ENCODE data around the gene C1QTNF2.

The C1QTNF2 gene

DNA sequence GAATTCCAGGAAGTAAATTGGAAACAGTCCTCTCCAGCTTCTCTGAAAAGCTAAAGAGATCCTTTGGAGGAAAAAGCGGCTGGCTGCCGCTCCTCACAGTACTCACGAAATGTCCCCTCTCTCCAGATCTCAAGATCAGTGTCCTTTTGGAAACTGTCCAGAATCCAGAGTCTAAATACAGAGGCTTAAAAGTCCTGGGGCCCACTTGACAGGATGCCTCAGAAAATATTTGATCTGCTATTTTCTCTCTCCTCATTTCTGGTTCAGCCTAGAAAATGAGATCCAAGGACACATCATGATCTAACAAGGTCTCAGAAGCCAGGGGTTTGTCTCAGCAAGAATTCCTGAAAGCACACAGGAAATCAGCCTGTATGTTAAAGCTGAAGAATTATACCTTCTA, 7.2 kb downstream of the C1QTNF2 start:
- Mint-ChIP-seq H3K4me1 (ENCODE audit: low read depth) (peaks cover 5% of the 10 kb centered on the region), H3K9me3 (no peaks in the 10 kb centered on the region), H3K27me3 (peaks cover 2% of the 10 kb centered on the region), H3K4me3 (no peak overlapping the region), H3K36me3 (ENCODE audit: low read depth) (no peaks in the 10 kb centered on the region), H3K27ac (no peak overlapping the region)
- intact Hi-C loops (cut with micrococcal nuclease) = no loop called here

DNA sequence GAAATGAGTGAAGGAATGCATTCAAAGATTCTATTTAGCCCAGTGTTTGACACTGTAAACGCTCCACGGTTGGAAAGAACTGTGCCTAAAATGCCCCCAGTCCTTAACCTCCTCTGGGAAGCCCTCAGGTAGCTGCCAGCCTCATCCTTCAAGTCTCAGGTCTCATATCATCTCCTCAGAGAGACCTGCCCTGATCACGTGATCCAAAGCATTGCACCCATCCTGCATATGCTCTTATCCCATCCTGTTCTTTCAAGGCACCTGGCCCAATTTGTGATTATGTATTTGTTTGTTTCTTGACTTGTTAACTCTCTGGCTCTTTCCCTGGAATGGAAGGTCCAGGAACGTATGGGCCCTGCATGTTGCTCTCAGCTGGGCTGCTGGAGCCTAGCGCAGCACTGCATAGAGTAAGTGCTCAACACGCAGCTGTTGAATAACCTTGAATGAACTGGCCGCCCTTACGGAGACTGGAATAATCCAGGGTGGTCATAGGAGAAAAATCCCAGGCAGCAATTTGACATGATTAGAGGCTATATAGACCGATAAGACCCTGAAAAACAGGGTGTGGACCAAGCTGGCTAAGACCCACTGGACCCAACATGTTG, 8.7 kb downstream of the C1QTNF2 start:
- Mint-ChIP-seq H3K27me3 (peaks cover 2% of the 10 kb centered on the region), H3K9me3 (no peaks in the 10 kb centered on the region), H3K27ac (no peak overlapping the region)

DNA sequence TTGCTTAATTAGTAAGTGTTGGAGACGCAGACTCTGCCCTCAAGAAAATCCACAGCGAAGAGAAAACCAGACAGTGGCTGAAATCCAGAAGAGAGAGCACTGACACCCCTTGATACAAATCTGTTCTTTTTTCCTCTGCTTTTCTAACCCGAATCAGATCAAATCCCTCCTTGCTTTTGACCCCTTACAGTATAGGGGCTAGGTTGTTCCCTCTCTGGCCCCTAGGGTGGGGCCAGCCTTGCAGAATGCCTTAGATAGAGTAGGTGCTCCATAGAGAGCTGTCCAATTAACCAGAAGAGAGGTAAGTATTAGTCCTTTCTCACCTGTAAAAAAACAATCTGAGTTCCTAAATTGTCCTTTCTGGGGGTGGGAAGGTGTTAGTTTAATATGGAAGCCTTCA, 10.1 kb downstream of the C1QTNF2 start:
- H3K9me3 Mint-ChIP-seq = no peaks in the 10 kb centered on the region
- H3K27me3 Mint-ChIP-seq = peaks cover 2% of the 10 kb centered on the region
- H3K4me3 Mint-ChIP-seq = no peak overlapping the region
- no peaks in the 10 kb centered on the region for H3K36me3 Mint-ChIP-seq (ENCODE audit: low read depth)
- H3K27ac Mint-ChIP-seq = no peak overlapping the region
- H3K4me1 Mint-ChIP-seq (ENCODE audit: low read depth) = peaks cover 5% of the 10 kb centered on the region
- intact Hi-C loops (cut with micrococcal nuclease) = no loop called here

More for the DNA sequence above, 8.7 kb downstream of the C1QTNF2 start:
- Mint-ChIP-seq H3K4me3 (no peak overlapping the region), H3K4me1 (ENCODE audit: low read depth) (peaks cover 5% of the 10 kb centered on the region), H3K36me3 (ENCODE audit: low read depth) (no peaks in the 10 kb centered on the region)
- intact Hi-C loops (cut with micrococcal nuclease) = no loop called here

DNA sequence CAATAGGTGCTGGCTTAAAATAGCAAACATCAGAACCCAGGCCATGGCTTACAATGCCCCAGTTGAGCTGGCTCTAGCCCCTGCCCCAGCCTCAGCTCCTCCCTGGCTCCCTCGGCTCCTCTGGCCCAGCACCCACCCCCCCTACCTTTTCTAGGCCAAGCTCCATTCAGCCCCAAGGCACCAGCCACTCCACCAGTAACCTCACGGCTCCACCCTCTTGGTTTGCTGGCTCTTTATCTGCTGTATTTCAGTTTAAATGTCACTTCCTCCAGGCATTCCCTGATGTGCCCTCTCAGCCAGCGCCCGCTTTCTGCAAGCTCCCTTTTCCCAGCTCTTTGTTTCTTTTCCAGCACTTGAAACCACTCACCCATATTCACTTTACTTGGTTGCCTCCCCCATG, 10.6 kb downstream of the C1QTNF2 start:
- H3K4me3 Mint-ChIP-seq = no peak overlapping the region
- peaks cover 5% of the 10 kb centered on the region for H3K4me1 Mint-ChIP-seq (ENCODE audit: low read depth)
- no peaks in the 10 kb centered on the region for H3K9me3 Mint-ChIP-seq
- no peak overlapping the region for H3K27ac Mint-ChIP-seq
- peaks cover 2% of the 10 kb centered on the region for H3K27me3 Mint-ChIP-seq
- intact Hi-C loops (cut with micrococcal nuclease) = no loop called here
- H3K36me3 Mint-ChIP-seq (ENCODE audit: low read depth) = no peaks in the 10 kb centered on the region

DNA sequence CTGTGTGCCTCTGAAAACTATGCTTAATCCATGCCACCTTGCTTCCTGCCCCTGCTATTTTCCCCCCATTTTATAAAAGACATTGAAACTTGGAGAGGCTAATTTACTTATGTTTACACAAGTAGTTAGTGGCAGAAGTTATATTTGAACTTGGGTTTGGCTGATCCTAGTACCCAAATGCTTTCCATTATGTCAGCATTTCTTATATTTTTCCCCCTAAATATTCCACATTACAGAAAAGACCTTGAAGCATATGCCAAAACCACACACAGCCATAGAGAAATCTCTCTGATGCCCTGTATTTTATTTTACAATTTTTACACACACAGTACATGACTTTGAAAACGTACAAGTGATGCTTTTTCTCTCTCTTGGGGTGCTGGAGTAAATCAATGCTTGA, 11.2 kb downstream of the C1QTNF2 start:
- H3K4me3 Mint-ChIP-seq = no peak overlapping the region
- H3K4me1 Mint-ChIP-seq (ENCODE audit: low read depth) = peaks cover 5% of the 10 kb centered on the region
- no peaks in the 10 kb centered on the region for H3K36me3 Mint-ChIP-seq (ENCODE audit: low read depth)
- H3K27me3 Mint-ChIP-seq = peaks cover 2% of the 10 kb centered on the region
- intact Hi-C loops (cut with micrococcal nuclease) = no loop called here
- no peaks in the 10 kb centered on the region for H3K9me3 Mint-ChIP-seq
- H3K27ac Mint-ChIP-seq = no peak overlapping the region

DNA sequence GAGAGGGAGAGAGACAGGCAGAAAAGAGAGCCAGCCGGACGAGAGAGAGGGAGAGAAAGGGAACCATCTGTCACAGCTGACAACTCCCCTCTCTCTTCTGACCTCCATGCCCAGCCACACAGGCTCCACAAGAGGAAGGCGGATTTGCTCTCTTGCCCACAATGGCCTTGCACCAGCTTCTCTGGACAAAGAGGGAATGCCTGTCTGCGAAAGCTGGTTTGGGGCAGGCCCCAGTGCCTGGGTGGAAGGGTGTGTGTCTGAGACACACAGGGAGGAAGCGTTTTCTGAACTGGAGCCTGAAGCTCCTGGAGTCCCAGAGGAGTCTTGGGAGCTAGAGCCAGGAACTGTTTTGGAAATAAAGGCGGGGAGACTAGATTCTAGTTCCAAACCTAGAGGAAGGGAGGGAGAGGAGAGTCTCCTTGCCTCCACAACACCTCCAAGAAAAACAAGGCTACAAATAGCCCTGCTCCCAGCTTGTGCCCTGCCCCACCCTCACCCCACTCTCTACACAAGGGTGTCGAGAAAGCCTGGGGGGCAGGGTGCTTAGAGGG, 12.5 kb downstream of the C1QTNF2 start:
- no peaks in the 10 kb centered on the region for H3K36me3 Mint-ChIP-seq (ENCODE audit: low read depth)
- intact Hi-C loops (cut with micrococcal nuclease) = no loop called here
- peaks cover 2% of the 10 kb centered on the region for H3K27me3 Mint-ChIP-seq
- peaks cover 5% of the 10 kb centered on the region for H3K4me1 Mint-ChIP-seq (ENCODE audit: low read depth)
- no peak overlapping the region for H3K4me3 Mint-ChIP-seq
- H3K9me3 Mint-ChIP-seq = no peaks in the 10 kb centered on the region
- no peak overlapping the region for H3K27ac Mint-ChIP-seq

DNA sequence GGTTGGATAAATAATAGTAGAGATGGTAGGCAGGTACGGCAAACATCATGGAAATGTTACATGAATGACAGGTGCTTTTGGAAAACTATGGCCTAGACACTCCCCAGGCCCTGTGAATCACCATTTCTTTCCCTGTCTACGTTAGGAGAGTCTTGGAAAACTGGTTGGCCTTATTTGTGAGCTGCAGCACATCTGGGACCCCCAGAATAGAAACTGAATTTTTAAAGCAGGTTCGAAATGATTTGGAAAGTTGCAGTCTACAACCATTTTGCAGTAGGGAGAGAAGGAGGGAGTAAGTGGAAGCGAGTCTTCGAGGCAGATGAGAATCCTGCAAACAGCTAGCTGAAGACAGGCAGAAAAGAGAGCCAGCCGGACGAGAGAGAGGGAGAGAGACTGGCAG, 13.0 kb downstream of the C1QTNF2 start:
- Mint-ChIP-seq H3K27ac (no peak overlapping the region), H3K36me3 (ENCODE audit: low read depth) (no peaks in the 10 kb centered on the region), H3K9me3 (no peaks in the 10 kb centered on the region), H3K4me3 (no peak overlapping the region), H3K4me1 (ENCODE audit: low read depth) (peaks cover 6% of the 10 kb centered on the region), H3K27me3 (peaks cover 2% of the 10 kb centered on the region)
- intact Hi-C loops (cut with micrococcal nuclease) = no loop called here

DNA sequence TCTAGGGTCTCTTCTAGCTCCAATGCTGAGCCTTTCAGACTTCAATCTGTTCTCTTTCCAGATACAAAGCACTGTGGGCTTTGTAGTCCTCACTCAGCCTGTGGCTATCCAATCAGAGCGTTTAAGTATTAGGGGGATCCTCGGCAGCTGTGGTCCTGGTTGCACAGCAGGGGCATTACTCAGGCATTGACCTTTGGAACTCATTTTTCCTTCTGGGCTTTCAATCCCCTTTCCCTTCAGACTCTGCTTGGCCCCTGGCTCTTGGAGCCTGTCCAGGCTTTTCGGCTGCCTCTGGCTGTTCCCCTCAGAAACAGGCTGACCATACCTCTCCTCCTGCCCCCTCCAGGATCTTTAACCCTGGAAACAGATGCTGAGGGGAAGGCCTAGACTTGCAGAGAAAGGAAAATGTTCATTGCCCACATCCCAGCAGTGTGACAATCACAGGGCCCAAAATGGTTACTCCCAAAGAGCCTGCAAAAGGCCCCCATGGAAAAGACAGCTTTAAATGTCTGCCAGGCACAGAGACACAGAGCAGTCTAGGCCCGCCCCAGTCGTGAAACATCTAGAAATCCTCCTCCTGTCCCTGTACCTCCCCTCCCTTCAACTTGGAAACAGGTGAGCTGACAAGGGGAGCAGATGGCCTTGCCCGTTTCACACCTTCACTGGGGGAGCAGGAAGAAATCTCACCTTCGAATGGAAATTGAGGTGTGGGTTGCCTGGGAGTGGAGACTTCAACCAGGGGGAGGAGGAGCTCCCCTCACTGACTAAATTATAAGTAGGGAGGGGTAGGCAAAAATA, 13.7 kb downstream of the C1QTNF2 start:
- intact Hi-C loops (cut with micrococcal nuclease) = no loop called here
- peaks cover under 1% of the 10 kb centered on the region for H3K27me3 Mint-ChIP-seq
- peaks cover 10% of the 10 kb centered on the region for H3K4me1 Mint-ChIP-seq (ENCODE audit: low read depth)
- H3K27ac Mint-ChIP-seq = no peak overlapping the region
- H3K36me3 Mint-ChIP-seq (ENCODE audit: low read depth) = no peaks in the 10 kb centered on the region
- H3K9me3 Mint-ChIP-seq = no peaks in the 10 kb centered on the region
- no peak overlapping the region for H3K4me3 Mint-ChIP-seq

DNA sequence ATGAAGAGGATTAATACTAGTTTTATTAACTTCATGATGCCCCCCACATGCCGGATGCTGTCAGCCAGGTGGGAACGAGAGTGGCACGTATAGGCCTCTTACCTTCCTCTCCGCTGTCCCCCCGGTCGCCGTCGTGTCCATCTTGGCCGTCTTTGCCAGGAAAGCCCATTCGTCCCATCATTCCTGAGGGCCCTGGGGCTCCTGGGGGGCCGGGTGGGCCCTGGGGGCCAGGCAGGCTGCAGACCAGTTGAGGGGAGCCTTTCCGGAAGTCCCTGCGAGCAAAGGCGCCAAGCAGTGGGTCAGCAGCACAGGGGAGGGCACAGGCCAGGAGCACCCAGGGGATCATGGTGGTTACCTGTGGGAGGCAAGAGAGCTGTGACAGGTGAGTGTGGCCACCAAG, 15.8 kb downstream of the C1QTNF2 start:
- no peak overlapping the region for H3K27ac Mint-ChIP-seq
- intact Hi-C loops (cut with micrococcal nuclease) = no loop called here
- no peaks in the 10 kb centered on the region for H3K9me3 Mint-ChIP-seq
- H3K4me1 Mint-ChIP-seq (ENCODE audit: low read depth) = peaks cover 4% of the 10 kb centered on the region
- no peaks in the 10 kb centered on the region for H3K36me3 Mint-ChIP-seq (ENCODE audit: low read depth)
- H3K4me3 Mint-ChIP-seq = no peak overlapping the region
- no peaks in the 10 kb centered on the region for H3K27me3 Mint-ChIP-seq

DNA sequence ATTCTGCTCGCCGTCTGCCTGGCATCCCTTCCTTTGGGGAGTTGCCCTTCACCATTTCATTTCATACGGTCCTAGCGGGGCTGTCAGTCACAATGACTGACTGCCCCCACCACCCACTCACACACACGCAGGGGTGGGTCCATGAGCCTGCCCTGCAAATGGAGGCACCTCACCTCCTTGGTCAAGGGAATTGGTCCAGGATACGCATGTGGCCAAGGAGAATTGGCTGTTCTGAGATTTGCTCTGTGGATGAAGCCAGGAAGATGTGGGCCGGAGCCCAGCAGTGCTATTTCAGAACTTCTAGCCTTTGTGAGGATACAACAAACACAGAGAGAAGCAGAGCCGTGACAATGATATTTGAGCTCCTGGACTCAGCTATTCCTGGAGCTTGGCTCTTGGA, 17.0 kb downstream of the C1QTNF2 start:
- H3K4me1 Mint-ChIP-seq (ENCODE audit: low read depth) = peaks cover 4% of the 10 kb centered on the region
- no peaks in the 10 kb centered on the region for H3K27me3 Mint-ChIP-seq
- H3K36me3 Mint-ChIP-seq (ENCODE audit: low read depth) = no peaks in the 10 kb centered on the region
- no peak overlapping the region for H3K4me3 Mint-ChIP-seq
- no peaks in the 10 kb centered on the region for H3K9me3 Mint-ChIP-seq
- H3K27ac Mint-ChIP-seq = no peak overlapping the region
- intact Hi-C loops (cut with micrococcal nuclease) = no loop called here

DNA sequence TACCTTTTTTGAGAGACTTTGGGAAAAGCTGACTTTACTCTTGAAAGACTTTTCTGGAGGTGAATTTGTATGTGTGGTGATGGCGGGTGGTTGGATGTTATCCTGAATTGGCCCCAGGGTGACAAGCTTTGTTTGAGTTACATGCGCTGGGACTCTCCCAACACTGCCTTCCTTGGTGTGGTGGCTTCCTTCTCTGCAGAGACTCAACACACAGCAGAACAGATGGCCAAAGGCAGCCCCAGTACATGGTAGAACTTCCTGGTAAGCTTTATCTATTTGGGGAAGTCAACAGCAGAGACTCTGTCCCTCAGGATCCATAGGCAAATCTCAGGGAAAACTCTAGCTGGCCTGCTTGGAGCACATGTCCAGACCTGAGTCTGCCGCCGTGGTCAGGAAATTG, 18.1 kb downstream of the C1QTNF2 start:
- intact Hi-C loops (cut with micrococcal nuclease) = no loop called here
- no peaks in the 10 kb centered on the region for H3K36me3 Mint-ChIP-seq (ENCODE audit: low read depth)

DNA sequence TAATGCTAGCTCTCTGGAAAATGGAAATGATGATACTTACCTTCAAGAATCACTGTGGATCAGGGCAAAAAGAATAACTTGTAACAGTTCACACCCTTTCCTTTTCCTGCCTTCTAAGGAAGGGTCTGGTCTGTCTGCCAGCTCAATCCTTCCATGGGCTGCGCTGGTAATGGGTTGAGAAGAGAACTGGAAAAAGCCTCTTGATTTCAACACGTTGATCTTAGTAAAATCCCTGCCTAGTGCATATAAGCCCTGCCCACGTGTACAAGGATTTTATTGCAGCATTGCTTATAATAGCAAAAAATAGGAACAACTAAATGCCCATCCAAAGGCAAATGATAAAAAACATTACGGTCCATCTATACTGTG, 20.5 kb downstream of the C1QTNF2 start:
- no peak overlapping the region for H3K27ac Mint-ChIP-seq
- H3K27me3 Mint-ChIP-seq = no peaks in the 10 kb centered on the region
- H3K4me3 Mint-ChIP-seq = no peak overlapping the region
- H3K36me3 Mint-ChIP-seq (ENCODE audit: low read depth) = no peaks in the 10 kb centered on the region
- intact Hi-C loops (cut with micrococcal nuclease) = loop anchor here (5.0 kb wide), 1 partner anchor 328 kb away; no protein-coding TSS in a partner anchor
- H3K4me1 Mint-ChIP-seq (ENCODE audit: low read depth) = peaks cover 4% of the 10 kb centered on the region
- no peaks in the 10 kb centered on the region for H3K9me3 Mint-ChIP-seq

More for the DNA sequence above, 18.1 kb downstream of the C1QTNF2 start:
- Mint-ChIP-seq H3K9me3 (no peaks in the 10 kb centered on the region), H3K27me3 (no peaks in the 10 kb centered on the region), H3K27ac (no peak overlapping the region), H3K4me3 (no peak overlapping the region), H3K4me1 (ENCODE audit: low read depth) (peaks cover 4% of the 10 kb centered on the region)

DNA sequence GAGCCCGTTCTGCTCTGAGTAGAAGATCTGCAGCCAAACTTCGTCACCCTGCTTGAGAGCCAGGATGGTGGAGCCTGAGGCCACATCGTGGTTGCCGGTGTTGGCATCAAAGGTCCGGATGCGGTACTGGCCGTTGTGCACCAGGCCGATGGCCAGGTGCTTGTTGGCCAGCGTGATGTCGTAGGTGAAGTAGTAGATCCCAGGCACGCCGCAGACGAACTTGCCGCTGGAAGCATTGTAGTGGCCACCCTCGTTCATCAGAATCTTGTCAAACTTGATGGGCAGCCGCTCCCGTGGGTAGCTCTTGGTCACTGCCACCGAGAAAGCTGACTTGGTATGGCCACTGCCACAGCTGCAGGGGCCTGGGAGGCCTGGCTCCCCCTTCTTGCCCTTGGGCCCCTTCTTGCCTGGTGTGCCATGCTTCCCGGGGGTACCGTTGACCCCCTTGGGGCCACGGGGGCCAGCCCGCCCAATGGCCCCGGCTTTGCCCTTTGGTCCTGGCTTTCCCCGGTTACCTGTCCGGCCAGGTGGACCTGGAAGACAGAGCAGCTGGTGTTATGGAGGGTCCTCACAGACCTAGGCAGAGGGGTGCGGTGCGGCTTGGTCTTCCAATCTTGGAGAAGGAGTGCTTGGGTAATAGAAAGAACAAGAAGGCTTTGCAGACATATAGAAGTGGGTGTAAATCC, 21.0 kb downstream of the C1QTNF2 start:
- intact Hi-C loops (cut with micrococcal nuclease) = loop anchor here (5.0 kb wide), 1 partner anchor 327 kb away; no protein-coding TSS in a partner anchor
- no peaks in the 10 kb centered on the region for H3K27me3 Mint-ChIP-seq
- peaks cover 4% of the 10 kb centered on the region for H3K4me1 Mint-ChIP-seq (ENCODE audit: low read depth)

DNA sequence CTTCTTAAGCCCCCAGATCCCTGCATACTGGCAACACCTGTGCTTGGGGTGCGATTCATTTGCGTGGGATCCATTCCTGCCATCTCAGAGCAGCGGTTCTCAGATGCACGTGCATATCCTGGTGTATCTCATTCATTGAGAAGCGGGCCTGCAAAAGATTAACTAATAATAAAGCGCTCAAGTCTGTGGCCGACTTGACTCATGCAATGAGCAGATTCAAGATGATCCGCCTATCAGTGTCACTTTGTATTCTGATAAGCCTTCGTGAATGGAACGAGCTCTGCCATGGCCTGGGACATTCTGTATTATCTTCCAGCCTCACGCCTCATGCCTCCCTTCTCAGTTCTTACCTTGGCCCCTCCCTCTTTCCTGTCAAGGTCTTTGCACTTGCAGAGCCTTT, 22.3 kb downstream of the C1QTNF2 start:
- no peaks in the 10 kb centered on the region for H3K9me3 Mint-ChIP-seq
- H3K4me1 Mint-ChIP-seq (ENCODE audit: low read depth) = peaks cover 4% of the 10 kb centered on the region
- H3K4me3 Mint-ChIP-seq = no peak overlapping the region
- H3K36me3 Mint-ChIP-seq (ENCODE audit: low read depth) = no peaks in the 10 kb centered on the region
- no peak overlapping the region for H3K27ac Mint-ChIP-seq
- intact Hi-C loops (cut with micrococcal nuclease) = loop anchor here (5.0 kb wide), 1 partner anchor 326 kb away; no protein-coding TSS in a partner anchor
- H3K27me3 Mint-ChIP-seq = peaks cover 4% of the 10 kb centered on the region

More for the DNA sequence above, 21.0 kb downstream of the C1QTNF2 start:
- Mint-ChIP-seq H3K9me3 (no peaks in the 10 kb centered on the region), H3K4me3 (no peak overlapping the region), H3K27ac (no peak overlapping the region), H3K36me3 (ENCODE audit: low read depth) (no peaks in the 10 kb centered on the region)
